Activated CD8-positive, alpha-beta memory T cell treated with anti-CD3 and anti-CD28 coated beads, Interleukin-2, amount 50 U/mL, for 4 hours (primary cell): Measurements from ENCODE around the gene BAIAP2.

Experiments used
- DNase-seq: peaks from one replicate; pipeline ENCODE4 v3.0.0-alpha.2; 2020

Gene BAIAP2

GRCh38 chr17:81056312-81056711 lies 21.4 kb downstream of the BAIAP2 start:
- no peak for DNase-seq

DNA sequence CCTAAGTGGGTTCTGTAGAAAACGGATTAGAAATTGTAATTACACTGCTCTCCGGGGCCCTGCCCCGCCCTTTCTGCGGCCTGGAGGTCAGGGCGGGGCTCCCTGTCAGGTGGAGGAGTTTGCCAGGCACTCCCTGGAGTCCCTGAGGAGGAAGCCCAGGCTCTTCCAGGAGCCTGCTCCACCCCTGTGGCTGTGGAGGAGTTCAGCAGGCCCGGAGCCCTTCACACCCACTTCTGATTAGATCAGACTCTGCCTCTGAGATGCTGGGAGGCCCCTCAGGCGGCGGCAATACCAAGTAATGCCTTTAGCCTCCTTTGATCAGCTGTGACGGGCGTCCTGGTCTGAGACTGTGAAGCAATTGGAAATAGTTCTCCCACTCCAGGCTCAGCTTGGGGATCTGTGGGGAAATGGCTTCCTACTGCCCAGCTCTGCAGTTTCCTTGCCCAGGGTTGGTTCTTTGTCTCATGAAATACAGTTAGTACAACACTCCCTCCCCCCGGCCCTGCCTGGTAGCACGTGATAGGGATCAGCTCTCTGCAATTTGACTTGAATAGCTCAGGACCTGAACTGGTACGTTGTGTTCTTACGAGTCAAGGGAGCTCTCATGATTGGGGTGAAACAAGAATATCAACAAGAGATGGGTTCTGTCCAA lies 22.3 kb downstream of the BAIAP2 start:
- DNase-seq, result no peak

- no peak for DNase-seq
Measured at GRCh38 chr17:81057777-81058176, 22.8 kb downstream of the BAIAP2 start.

DNA sequence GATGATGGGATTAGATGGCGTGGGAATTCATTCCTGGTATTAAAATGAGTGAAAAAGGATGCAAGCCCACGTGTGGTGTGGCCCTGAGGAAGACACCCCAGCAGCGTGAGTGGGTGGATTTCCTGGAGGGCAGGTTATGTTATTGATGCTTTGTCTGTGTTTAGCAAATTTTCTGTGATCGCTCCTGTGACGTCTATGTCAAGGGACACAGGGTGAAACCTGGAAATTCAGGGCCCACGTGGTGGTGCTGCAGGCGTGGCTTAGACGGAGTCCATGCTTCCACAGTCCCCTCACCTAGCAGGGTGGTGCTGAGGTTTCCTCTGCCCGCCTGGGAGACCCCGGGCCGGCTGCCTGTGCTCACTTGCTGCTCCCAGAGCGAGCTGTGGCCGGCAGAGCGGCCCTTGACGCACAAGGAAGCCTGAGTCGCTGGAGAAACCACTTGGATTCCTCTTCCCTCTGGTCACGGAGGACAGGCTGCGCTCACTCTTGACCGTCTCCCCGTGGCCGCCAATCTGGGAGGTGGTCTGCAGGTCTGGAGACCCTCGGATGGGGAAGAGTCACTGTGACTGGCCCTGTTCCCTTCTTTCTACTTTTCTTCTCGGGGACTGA lies 23.4 kb downstream of the BAIAP2 start:
- DNase-seq, result no peak

DNA sequence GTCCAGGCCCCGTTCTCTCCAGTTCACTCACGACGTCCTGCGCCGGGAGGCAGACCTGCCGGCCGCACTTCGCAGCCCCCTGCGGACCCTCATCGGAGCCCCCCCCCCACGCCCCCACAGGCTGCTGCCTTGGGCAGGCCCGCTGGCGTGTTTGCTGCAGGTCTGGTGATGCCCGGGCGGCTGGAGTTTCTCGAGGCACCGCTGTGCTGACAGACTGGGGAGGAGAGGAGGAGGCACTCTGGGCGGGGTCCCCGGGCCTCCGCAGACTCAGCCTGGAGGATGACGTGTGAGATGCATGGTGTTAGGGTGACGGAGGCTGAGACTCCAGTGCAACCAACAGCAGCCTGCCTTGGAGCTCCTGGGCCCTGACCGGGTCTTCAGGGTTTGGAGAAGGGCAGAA lies 24.1 kb downstream of the BAIAP2 start:
- no peak for DNase-seq

DNA sequence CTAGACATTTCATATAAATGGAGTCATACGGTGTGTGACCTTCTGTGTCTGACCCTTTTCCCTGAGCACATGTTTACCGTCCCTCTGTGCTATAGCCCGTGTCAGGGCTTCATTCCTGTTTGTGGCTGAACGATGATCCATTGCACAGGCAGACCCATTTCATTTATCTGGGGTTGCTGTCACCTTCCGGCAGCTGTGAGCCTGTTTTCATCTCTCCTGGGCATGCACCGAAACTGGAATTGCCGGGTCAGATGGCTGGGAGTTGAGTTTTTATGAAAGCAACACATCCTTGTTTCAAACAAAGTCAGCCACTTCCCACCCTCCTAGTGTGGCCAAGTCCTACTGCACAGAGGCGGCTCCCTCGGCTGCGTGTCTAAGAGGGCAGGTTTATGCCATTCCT lies 25.5 kb downstream of the BAIAP2 start:
- no peak for DNase-seq

DNA sequence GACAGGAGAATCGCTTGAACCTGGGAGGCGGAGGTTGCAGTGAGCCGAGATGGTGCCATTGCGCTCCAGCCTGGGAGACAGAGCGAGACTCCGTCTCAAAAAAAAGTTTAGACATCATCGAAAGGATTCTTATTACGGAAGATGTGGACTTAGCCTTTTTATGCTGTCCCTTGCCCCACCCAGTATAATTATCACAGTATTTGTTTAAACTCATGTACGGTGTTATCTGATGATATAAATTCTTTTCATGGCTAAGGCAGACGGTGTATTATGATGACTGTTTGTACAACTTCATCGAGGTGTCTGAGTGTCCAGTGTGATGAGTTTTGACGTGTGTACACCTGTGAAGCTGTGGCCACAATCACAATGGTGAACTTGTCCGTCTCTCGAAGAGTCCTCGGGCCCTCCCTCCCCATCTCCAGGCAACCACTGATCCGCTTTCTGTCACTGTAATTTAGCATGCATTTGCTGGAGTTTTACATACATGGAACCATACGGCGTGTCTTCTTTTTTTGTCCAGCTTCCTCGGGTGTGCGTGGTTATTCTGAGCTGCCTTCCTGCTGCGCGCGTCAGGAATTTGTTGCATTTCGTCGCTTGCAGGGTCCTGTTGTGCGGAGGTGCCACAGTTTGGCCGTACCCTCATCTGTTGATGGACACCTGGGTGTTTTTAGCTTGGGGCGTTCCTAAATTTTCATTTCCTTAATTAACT lies 26.2 kb downstream of the BAIAP2 start:
- DNase-seq, result no peak

GRCh38 chr17:81062014-81062780 lies 27.2 kb downstream of the BAIAP2 start:
- no peak for DNase-seq

DNA sequence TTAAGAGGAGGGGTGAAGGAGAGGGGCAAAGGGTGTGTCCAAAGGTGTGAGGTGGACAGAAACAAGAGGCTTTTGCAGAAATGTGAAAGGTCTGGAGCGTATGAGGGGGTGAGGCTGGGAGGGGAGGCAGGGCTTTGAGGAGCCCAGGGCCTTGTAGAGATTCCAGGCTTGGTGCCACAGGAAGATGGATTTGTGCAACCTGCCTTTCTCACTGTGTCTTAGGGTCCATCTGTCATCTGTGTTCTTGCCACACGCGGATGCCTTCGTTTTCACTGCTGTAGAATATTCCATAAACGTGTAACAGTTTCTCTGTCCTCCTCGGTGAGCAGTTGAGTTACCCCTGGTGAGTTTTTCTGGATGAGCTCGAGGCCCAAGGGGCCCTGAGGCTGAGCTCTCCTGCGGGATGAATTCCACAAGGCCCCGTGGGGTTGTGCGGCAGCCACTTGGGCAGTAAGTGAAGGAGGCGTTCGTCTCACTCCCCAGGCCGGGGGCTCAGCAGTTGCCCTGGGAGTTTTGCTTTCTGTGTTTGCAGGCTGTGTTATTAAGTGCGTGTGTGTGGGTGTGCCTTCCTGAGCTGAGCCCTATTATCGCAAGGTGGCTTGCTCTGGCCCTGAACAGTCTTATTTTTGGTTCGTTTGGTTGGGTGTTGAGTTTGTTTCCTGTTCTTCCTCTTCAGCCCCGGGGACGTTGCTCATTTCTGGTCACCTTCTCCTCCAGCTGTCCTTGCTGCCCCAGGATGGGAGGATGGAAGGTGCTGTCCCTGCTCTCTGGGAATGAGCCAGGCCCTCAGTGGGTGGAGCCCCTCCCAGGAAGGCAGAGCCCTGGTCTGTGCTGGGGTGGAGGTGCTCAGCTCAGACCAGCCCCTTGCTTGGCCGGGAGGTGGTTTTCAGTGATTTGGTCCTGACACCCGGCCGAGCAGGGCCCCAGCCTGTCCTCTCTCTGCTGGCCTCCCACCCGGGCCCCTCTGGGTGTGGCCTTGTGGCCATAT lies 28.4 kb downstream of the BAIAP2 start:
- no peak for DNase-seq

DNA sequence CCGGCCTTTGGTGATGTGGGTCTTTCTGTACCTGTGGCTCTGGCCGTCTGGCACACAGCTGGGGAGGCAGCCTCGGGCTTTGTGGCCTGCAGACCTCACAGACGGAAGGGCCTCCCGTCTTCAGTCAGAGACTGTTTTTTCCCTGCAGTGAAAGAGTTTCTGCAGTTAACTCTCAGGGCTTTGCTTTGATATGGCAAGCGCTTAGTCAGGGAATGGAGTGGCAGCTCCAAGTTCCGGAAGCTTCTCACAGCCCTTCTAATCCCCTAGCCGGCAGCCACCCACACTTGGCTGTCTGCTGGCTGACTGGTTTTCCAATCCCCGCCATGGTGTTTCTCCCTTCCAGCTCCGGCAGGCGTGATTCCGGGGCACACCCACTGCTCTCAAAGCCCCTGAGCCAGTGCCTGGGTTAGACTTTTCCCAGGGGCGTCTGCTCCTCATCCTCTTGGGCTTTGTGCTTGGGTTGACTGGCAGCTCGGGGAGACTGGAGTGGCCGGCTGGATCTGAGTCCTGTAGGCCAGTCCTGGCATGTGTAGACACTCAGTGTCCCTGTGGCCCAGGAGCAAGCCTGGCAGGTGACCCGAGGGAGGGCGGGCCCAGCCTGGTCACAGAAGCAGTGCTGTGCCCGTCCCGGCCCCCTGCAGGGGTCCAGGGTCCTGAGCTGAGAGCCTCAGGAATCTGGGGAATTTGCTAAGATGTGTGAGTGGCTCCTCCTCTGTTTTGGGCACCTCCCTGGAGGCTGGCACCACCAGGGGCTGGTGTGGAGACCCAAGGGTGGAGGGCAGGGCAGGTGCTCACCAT lies 29.9 kb downstream of the BAIAP2 start:
- no peak for DNase-seq

DNA sequence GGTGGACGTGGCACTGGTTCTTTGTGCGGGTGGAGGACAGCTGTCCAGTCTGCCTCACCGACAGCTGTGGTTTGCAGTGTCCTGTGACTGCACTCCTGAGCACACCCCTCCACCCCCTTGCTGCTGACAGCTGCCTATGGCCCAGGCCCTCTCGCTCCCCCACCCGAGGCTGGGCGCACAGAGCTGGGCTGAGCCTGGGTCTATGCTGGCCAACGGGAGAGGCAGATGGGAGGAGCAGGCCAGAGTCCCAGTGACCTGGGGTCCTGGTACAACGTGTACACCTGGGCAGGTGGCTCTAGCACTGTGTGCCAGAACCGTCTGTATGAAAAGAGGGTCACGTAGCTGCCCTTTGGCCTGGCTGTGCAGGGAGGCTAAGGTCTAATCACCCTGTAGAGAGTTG lies 30.5 kb downstream of the BAIAP2 start:
- DNase-seq, result no peak

GRCh38 chr17:81066072-81066471 lies 31.1 kb downstream of the BAIAP2 start:
- DNase-seq, result no peak

DNA sequence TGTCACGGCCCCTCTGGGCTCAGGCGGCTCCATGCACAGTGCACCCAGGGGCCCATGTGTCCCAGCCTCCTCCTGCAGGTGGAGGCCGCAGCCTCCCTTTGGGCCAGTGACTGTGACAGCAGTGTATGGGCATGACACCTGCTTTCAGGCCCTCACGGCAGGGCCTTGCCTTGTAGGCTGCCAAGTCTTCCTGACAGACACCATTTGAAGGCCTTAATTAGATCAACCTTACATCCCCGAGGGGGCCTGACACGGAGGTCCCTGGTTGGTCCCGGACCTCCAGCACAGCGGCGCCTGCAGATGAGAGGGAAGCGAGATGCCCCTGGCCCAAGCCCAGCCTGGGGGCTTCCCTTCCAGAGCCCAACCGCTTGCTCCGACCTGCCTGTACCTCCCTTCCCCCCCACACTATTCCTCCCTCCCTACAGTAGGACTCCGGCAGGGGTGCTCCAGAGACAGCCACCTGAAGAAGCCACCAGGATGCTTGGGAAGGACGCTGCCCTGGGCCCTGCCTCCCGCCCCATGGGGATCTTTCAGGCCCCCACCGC lies 31.9 kb downstream of the BAIAP2 start:
- no peak for DNase-seq

DNA sequence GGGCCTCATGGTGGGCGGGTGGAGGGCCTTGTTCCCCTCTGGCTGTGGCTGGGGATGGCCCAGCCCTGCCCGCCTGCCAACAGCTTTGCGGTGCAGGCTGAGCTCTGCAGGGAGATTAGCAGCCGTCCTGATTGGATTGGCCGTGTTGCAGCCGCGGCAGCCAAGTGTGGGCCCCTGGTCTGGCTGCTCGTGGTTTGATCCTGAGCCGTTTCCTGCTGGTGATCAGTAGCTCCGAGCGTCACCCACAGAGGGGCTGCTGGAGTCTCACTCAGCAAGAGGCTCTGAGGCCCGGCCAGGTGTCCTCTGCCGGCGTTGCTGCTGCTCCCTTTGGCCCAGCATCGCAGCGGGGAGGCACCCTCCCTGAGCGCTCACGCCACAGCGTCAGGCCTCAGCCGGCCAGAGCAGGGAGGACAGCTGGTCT lies 32.5 kb downstream of the BAIAP2 start:
- DNase-seq, result no peak

DNA sequence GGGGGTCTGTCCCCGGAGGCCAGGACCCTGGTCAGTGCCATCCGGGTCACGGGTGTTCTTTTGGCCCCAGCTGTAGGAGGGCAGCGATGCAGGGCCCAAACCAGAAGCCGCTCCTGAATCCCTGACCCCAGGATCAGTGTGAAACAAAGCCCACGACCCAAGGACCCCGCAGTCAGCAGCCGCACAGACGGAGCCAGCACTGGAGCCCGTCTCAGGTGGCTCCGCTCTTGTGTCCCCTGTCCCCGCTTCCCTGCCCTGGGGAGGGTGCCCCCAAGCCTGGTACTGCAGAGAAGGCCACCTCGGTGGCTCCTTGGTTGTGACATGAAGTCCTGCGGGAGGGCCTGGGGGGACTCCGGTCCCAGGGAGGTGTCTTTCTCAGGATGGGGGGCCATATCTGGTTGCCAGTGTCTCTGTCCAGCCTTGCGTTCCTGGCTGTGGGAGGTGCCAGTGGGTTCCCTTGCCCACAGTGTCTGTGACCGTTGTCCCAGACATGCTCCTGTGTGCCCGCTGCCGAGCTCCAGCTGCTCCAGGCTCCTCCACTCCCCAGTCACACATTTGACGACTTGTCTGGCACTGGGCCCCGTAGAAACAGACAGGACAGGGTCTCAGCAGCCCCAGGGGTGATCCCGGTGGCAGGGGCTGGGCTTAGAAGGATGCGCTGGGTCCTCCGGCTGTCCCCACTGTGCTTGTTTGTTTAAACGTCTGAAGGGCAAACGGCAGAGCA lies 33.6 kb downstream of the BAIAP2 start:
- no peak for DNase-seq

- DNase-seq, result no peak
Measured at GRCh38 chr17:81069135-81069645, 34.2 kb downstream of the BAIAP2 start.

GRCh38 chr17:81070541-81071246 lies 35.7 kb downstream of the BAIAP2 start:
- no peak for DNase-seq

- no peak for DNase-seq
Measured at GRCh38 chr17:81071761-81072741, 37.1 kb downstream of the BAIAP2 start.
